Measurements from ENCODE around the gene NPPB. TPM values are rescaled to one million over a fixed set of nuclear protein-coding genes. Genes with fewer than 3 reads are reported as not detected.

The NPPB gene
- total and polyA plus RNA-seq, 2 experiments from 2014 or later: 0.95 TPM; not detected in 1

- Histone ChIP-seq H3K79me2 (replicated peaks; ENCODE audit: insufficient read depth) (no peaks in the 10 kb centered on the region), H3K36me3 (ENCODE audit: insufficient read depth) (peaks cover 28% of the 10 kb centered on the region), H3K4me3 (no peak overlapping the region), H3F3A (replicated peaks; ENCODE audit: low read depth) (0 out of 2 replicates have a peak, but pooled peaks cover 8% of the 10 kb centered on the region), H4K20me1 (replicated peaks; ENCODE audit: insufficient read depth) (peaks cover 10% of the 10 kb centered on the region), H3K27me3 (ENCODE audit: insufficient read depth) (no peaks in the 10 kb centered on the region), H3K4me2 (no peak overlapping the region), H2AFZ (no peak overlapping the region), H3K27ac (ENCODE audit: low read depth) (no peak overlapping the region), H3K4me1 (ENCODE audit: insufficient read depth) (no peaks in the 10 kb centered on the region), H3K9me2 (ENCODE audit: insufficient read depth) (no peaks in the 10 kb centered on the region)
- H3K9me3 Mint-ChIP-seq: no peaks in the 10 kb centered on the region
- H3K27me3 Mint-ChIP-seq (ENCODE audit: insufficient read depth, low read depth, poor library complexity): no peaks in the 10 kb centered on the region
- ATAC-seq (no peak), DNase-seq (ENCODE audit: low spot score) (no peak)
- no peak overlapping the region for H3K27ac Mint-ChIP-seq
- TF ChIP-seq ZNF114 (CRISPR knock-in tag; IDR thresholded peaks at IDR 0.05) (no peak), ZNF462 (CRISPR knock-in tag; IDR thresholded peaks at IDR 0.05) (no peak), STAT1 (IDR thresholded peaks at IDR 0.05; ENCODE audit: unreplicated experiment) (no peak), CREB1 (CRISPR knock-in tag; IDR thresholded peaks at IDR 0.05; ENCODE audit: low read depth) (no peak), POLR2AphosphoS5 (IDR thresholded peaks at IDR 0.05; ENCODE audit: low read depth) (no peak)
- TF ChIP-seq, protein P1, sequence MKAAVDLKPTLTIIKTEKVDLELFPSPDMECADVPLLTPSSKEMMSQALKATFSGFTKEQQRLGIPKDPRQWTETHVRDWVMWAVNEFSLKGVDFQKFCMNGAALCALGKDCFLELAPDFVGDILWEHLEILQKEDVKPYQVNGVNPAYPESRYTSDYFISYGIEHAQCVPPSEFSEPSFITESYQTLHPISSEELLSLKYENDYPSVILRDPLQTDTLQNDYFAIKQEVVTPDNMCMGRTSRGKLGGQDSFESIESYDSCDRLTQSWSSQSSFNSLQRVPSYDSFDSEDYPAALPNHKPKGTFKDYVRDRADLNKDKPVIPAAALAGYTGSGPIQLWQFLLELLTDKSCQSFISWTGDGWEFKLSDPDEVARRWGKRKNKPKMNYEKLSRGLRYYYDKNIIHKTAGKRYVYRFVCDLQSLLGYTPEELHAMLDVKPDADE (IDR thresholded peaks at IDR 0.05): no peak
- TF ChIP-seq, protein P2, sequence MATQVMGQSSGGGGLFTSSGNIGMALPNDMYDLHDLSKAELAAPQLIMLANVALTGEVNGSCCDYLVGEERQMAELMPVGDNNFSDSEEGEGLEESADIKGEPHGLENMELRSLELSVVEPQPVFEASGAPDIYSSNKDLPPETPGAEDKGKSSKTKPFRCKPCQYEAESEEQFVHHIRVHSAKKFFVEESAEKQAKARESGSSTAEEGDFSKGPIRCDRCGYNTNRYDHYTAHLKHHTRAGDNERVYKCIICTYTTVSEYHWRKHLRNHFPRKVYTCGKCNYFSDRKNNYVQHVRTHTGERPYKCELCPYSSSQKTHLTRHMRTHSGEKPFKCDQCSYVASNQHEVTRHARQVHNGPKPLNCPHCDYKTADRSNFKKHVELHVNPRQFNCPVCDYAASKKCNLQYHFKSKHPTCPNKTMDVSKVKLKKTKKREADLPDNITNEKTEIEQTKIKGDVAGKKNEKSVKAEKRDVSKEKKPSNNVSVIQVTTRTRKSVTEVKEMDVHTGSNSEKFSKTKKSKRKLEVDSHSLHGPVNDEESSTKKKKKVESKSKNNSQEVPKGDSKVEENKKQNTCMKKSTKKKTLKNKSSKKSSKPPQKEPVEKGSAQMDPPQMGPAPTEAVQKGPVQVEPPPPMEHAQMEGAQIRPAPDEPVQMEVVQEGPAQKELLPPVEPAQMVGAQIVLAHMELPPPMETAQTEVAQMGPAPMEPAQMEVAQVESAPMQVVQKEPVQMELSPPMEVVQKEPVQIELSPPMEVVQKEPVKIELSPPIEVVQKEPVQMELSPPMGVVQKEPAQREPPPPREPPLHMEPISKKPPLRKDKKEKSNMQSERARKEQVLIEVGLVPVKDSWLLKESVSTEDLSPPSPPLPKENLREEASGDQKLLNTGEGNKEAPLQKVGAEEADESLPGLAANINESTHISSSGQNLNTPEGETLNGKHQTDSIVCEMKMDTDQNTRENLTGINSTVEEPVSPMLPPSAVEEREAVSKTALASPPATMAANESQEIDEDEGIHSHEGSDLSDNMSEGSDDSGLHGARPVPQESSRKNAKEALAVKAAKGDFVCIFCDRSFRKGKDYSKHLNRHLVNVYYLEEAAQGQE (IDR thresholded peaks at IDR 0.05; ENCODE audit: unreplicated experiment): no peak
- no peaks in the 10 kb centered on the region for H3K4me1 Mint-ChIP-seq
- no peak overlapping the region for H3K4me3 Mint-ChIP-seq
- peaks cover 44% of the 10 kb centered on the region for H3K36me3 Mint-ChIP-seq (ENCODE audit: low read depth)
Observed at GRCh38 chr1:11822091-11822490, 36.7 kb downstream of the NPPB start.

All from GM23338 (cell line).